PC-3 (cell line): ENCODE results near the gene CACNA1I. TPM values are rescaled to one million over a fixed set of nuclear protein-coding genes. Genes with fewer than 3 reads are reported as not detected.

Source experiments
- ATAC-seq: fragments of 200-7000 bp; cut with Tn5 transposase; 2 replicates; pipeline ENCODE4 v1.9.1; 2020; ENCODE audit warnings: mild to moderate bottlenecking, moderate library complexity
- BruUV-seq: library from RNA; stranded (reverse); fragments of 400-500 nt; replicated peaks from 2 replicates; lab custom pipeline; 2021; lab: Mats Ljungman, UMichigan
- CTCF ChIA-PET: fragments of 300-600 bp; sonication (Branson Sonifier 250); formaldehyde crosslinking; loops from one replicate; lab custom pipeline; 2022; ENCODE audit warnings: antibody characterized with exemption; lab: Charles Lee
- POLR2A ChIA-PET: fragments of 300-600 bp; sonication (Branson Sonifier 250); formaldehyde crosslinking; loops from one replicate; lab custom pipeline; 2022; ENCODE audit warnings: antibody characterized with exemption; ENCODE audit not compliant: unreplicated experiment; lab: Charles Lee
- DNase-seq: peaks from one replicate; pipeline ENCODE4 v3.0.0-alpha.2; 2015
- H2AFZ ChIP-seq: fragments of 300-600 bp; sonication (generic); 2 replicates; pipeline ENCODE4 v1.6.0; 2016; ENCODE audit warnings: antibody characterized with exemption, low read length
- H3F3A ChIP-seq: fragments of 300-600 bp; sonication (generic); one replicate; pipeline ENCODE4 v1.6.0; 2017; ENCODE audit warnings: antibody characterized with exemption, low read length, control low read depth, mild to moderate bottlenecking; ENCODE audit not compliant: unreplicated experiment
- H3K27ac ChIP-seq: fragments of 300-600 bp; sonication (generic); 2 replicates; pipeline ENCODE4 v1.5.1; 2016; ENCODE audit warnings: mild to moderate bottlenecking, low read length
- H3K27me3 ChIP-seq: fragments of 300-600 bp; sonication (generic); 2 replicates; pipeline ENCODE4 v1.6.1; 2016; ENCODE audit warnings: low read length, mixed read lengths
- H3K36me3 ChIP-seq: fragments of 300-600 bp; sonication (generic); 2 replicates; pipeline ENCODE4 v1.6.1; 2016; ENCODE audit warnings: low read depth, mixed run types, low read length, mixed read lengths
- H3K4me1 ChIP-seq: fragments of 300-600 bp; sonication (generic); 2 replicates; pipeline ENCODE4 v1.5.1; 2016; ENCODE audit warnings: low read length; ENCODE audit not compliant: insufficient read depth
- H3K4me2 ChIP-seq: fragments of 300-600 bp; sonication (generic); 2 replicates; pipeline ENCODE4 v1.6.0; 2016; ENCODE audit warnings: low read length
- H3K4me3 ChIP-seq: fragments of 300-600 bp; sonication (generic); 2 replicates; pipeline ENCODE4 v1.5.1; 2016; ENCODE audit warnings: mild to moderate bottlenecking, low read length, mixed read lengths
- H3K79me2 ChIP-seq: fragments of 300-600 bp; sonication (generic); 2 replicates; pipeline ENCODE4 v1.6.1; 2017; ENCODE audit warnings: low read length, mixed read lengths
- H3K9ac ChIP-seq: fragments of 300-600 bp; sonication (generic); 2 replicates; pipeline ENCODE4 v1.6.0; 2016; ENCODE audit warnings: mild to moderate bottlenecking, low read length
- H3K9me2 ChIP-seq: fragments of 300-600 bp; sonication (generic); replicated peaks from 2 replicates; pipeline ENCODE4 v1.6.1; 2016; ENCODE audit warnings: mixed run types, low read length, mixed read lengths
- H3K9me3 ChIP-seq: fragments of 300-600 bp; sonication (generic); 2 replicates; pipeline ENCODE4 v1.6.1; 2016; ENCODE audit warnings: low read length, mixed read lengths
- H4K20me1 ChIP-seq: fragments of 300-600 bp; sonication (generic); 2 replicates; pipeline ENCODE4 v1.6.1; 2016; ENCODE audit warnings: low read length, mixed read lengths
- CTCF ChIP-seq: fragments of 300-600 bp; sonication (generic); conservative IDR thresholded peaks from 2 replicates; pipeline ENCODE4 v1.5.1; 2017; ENCODE audit warnings: antibody characterized with exemption, low read depth, mild to moderate bottlenecking, low read length
- EZH2 ChIP-seq: fragments of 300-600 bp; sonication (generic); IDR thresholded peaks from one replicate; pipeline ENCODE4 v1.6.1; 2017; ENCODE audit warnings: antibody characterized with exemption, mild to moderate bottlenecking, low read length; ENCODE audit not compliant: unreplicated experiment
- EZH2phosphoT487 ChIP-seq: fragments of 300-600 bp; sonication (generic); IDR thresholded peaks from 2 replicates; pipeline ENCODE4 v1.6.1; 2018; ENCODE audit warnings: mild to moderate bottlenecking, antibody characterized with exemption, low read length, borderline replicate concordance
- intact Hi-C: fragments of 100-400 bp; cut with micrococcal nuclease; formaldehyde crosslinking; loops from 2 replicates; pipeline ENCODE4 v1.9.0; 2023
- total RNA-seq: library from RNA; depleted of rRNA; stranded (reverse); fragments of >200 nt; gene quantifications from 2 replicates; pipeline ENCODE4 v1.2.3, GENCODE V29; 2014

The CACNA1I gene
- total RNA-seq, 1 experiment from 2014 or later = not detected

DNA sequence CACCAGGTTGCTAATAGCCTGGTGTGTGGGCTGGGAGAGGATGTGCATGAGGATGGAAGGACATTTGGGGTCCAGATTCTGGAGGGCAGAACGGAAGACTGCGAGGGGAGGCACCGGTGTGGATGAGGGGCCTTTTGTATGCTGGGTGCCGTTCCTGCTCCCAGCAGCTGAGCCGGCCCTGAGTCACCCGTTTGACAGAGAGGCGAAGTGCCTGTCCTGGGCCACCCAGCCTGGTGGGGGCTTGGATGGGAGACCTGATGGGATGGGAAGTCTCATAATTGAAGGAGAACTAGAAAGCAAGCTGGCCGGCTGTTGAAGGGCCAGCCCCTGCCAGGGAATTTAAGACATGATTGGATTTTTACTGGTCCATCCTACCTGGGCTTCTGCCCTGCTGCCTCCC lies 10.8 kb downstream of the CACNA1I start:
- no TSS peak for BruUV-seq
- no peak overlapping the region for H3K4me3 ChIP-seq
- no peak for ATAC-seq
- no peak for DNase-seq
- H3K9me2 ChIP-seq = no peaks in the 10 kb centered on the region
- intact Hi-C loops = no loop called here
- TF ChIP-seq EZH2phosphoT487 (no peak), EZH2 (no peak)
- H3K4me1 ChIP-seq = no peaks in the 10 kb centered on the region
- H3K36me3 ChIP-seq = no peaks in the 10 kb centered on the region
- POLR2A ChIA-PET = no interaction called here
- no peak overlapping the region for H3K9ac ChIP-seq
- H3K4me2 ChIP-seq = no peak overlapping the region
- H4K20me1 ChIP-seq = no peaks in the 10 kb centered on the region
- no peaks in the 10 kb centered on the region for H3K9me3 ChIP-seq
- H3F3A ChIP-seq = no peaks in the 10 kb centered on the region
- H3K27me3 ChIP-seq = no peaks in the 10 kb centered on the region
- no peak overlapping the region for H2AFZ ChIP-seq
- H3K79me2 ChIP-seq = no peaks in the 10 kb centered on the region
- no peak overlapping the region for H3K27ac ChIP-seq
- CTCF ChIA-PET = no interaction called here

GRCh38 chr22:39583066-39583667 lies 12.6 kb downstream of the CACNA1I start:
- no peak overlapping the region for H3K4me2 ChIP-seq
- no peaks in the 10 kb centered on the region for H3K79me2 ChIP-seq
- no peak overlapping the region for H3K27ac ChIP-seq
- DNase-seq (no peak), ATAC-seq (no peak)
- POLR2A ChIA-PET = no interaction called here
- no peak overlapping the region for H2AFZ ChIP-seq
- H3K27me3 ChIP-seq = no peaks in the 10 kb centered on the region
- H3K36me3 ChIP-seq = no peaks in the 10 kb centered on the region
- H3K9ac ChIP-seq = no peak overlapping the region
- H3K9me2 ChIP-seq = no peaks in the 10 kb centered on the region
- intact Hi-C loops = no loop called here
- H3K9me3 ChIP-seq = no peaks in the 10 kb centered on the region
- CTCF ChIA-PET = no interaction called here
- no peak overlapping the region for H3K4me3 ChIP-seq
- BruUV-seq = no TSS peak
- no peak for TF ChIP-seq EZH2phosphoT487
- TF ChIP-seq EZH2 = no peak
- no peak for TF ChIP-seq CTCF
- H4K20me1 ChIP-seq = no peaks in the 10 kb centered on the region
- H3F3A ChIP-seq = no peaks in the 10 kb centered on the region
- H3K4me1 ChIP-seq = no peaks in the 10 kb centered on the region

DNA sequence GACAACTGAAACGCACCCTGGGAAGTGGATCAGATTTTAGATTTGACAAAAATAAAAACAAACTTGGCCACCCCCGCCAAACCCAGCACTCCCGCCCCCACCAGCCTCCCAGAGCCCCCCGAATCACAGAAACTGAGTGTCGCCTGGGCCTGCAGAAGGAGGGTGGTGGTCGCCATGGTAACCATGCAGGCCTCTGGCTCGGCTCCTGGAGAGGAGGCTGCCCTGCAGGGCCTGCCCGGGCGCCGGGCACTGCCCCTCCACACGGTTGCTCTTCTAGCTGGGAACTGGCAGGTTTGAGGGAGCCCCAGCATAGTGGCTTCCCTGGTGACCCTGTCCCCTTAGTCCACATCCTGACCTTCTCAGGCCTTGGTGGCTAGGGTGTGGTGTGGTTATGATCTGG lies 19.3 kb downstream of the CACNA1I start:
- DNase-seq (no peak), ATAC-seq (no peak)
- Histone ChIP-seq H3K27ac (no peak overlapping the region), H3K36me3 (no peaks in the 10 kb centered on the region), H3K27me3 (no peaks in the 10 kb centered on the region), H3K4me1 (peaks cover 15% of the 10 kb centered on the region), H3K9me3 (no peaks in the 10 kb centered on the region), H3K9ac (no peak overlapping the region), H3K4me2 (no peak overlapping the region), H3K79me2 (no peaks in the 10 kb centered on the region), H3F3A (no peaks in the 10 kb centered on the region), H4K20me1 (no peaks in the 10 kb centered on the region), H3K4me3 (no peak overlapping the region), H2AFZ (no peak overlapping the region), H3K9me2 (no peaks in the 10 kb centered on the region)
- intact Hi-C loops = no loop called here
- no TSS peak for BruUV-seq
- POLR2A ChIA-PET = no interaction called here
- TF ChIP-seq CTCF (no peak), EZH2phosphoT487 (no peak), EZH2 (no peak)
- CTCF ChIA-PET = no interaction called here
